K562 (cell line): ENCODE results near the gene MPG. TPM values are rescaled to one million over a fixed set of nuclear protein-coding genes. Genes with fewer than 3 reads are reported as not detected.

Source experiments
- ATAC-seq: fragments of 200-7000 bp; cut with Tn5 transposase; 3 replicates; pipeline ENCODE4 v1.9.1; 2020; ENCODE audit warnings: moderate library complexity
- BruUV-seq: library from RNA; stranded (reverse); fragments of 400-500 nt; replicated peaks from 2 replicates; lab custom pipeline; 2021; lab: Mats Ljungman, UMichigan
- CTCF ChIA-PET: fragments of 300-600 bp; formaldehyde crosslinking; extraction: SDS; loops from one replicate; lab custom pipeline; 2021; ENCODE audit warnings: low intra/inter-chr PET ratio; lab: Yijun Ruan, JAX
- POLR2A ChIA-PET: fragments of 300-600, 350-650 bp; sonication (Branson Sonifier 250); formaldehyde crosslinking; extraction: SDS; loops from one replicate; lab custom pipeline; 2021; ENCODE audit warnings: antibody characterized with exemption, inconsistent platforms; lab: Yijun Ruan, JAX
- DNase-seq, 4 experiments: peaks; one replicate each; pipeline versions ENCODE4 v3.0.0 to v3.0.0-alpha.2; 2011 to 2018; ENCODE audit warnings: low spot score in 3 of 4, mixed read lengths in 3 of 4; ENCODE audit errors: extremely low read depth in 1 of 4
- FAIRE-seq: peaks from 2 replicates; lab custom pipeline; 2011; peaks lifted over from hg19 to GRCh38; lab: Jason Lieb, UNC
- H2AFZ ChIP-seq: 2 replicates; pipeline ENCODE4 v1.6.0; 2011; ENCODE audit warnings: low read depth, low read length, control low read depth, inconsistent platforms
- H3K27ac ChIP-seq: fragments of 200-600 bp; 3 replicates; pipeline ENCODE4 v1.8.0; 2011; ENCODE audit warnings: low read depth, mild to moderate bottlenecking, control low read depth, inconsistent platforms, low read length, moderate library complexity, mixed read lengths; ENCODE audit errors: extremely low read depth
- H3K27me3 ChIP-seq, 2 experiments: fragments of 300-600 bp in 1 of 2; 2 replicates in 1 of 2; 3 replicates in 1 of 2; pipeline versions ENCODE4 v1.6.0 to v1.8.0; 2011; ENCODE audit warnings: inconsistent platforms in 2 of 2, low read length in 2 of 2, mild to moderate bottlenecking in 1 of 2, mixed read lengths in 1 of 2, moderate library complexity in 1 of 2; ENCODE audit not compliant: control insufficient read depth in 2 of 2, insufficient read depth in 2 of 2
- H3K36me3 ChIP-seq: fragments of 300-600 bp; 3 replicates; pipeline ENCODE4 v1.8.0; 2011; ENCODE audit warnings: mild to moderate bottlenecking, low read length, inconsistent platforms; ENCODE audit not compliant: control insufficient read depth, insufficient read depth
- H3K4me1 ChIP-seq, 2 experiments: fragments of 200-600 bp in 1 of 2; replicated peaks in 1 of 2; 2 replicates in 1 of 2; 3 replicates in 1 of 2; pipeline versions ENCODE4 v1.5.1 to v1.8.0; 2011; ENCODE audit warnings: inconsistent platforms in 2 of 2, low read length in 2 of 2, mild to moderate bottlenecking in 1 of 2, mixed read lengths in 1 of 2, moderate library complexity in 1 of 2; ENCODE audit not compliant: control insufficient read depth in 2 of 2, insufficient read depth in 2 of 2
- H3K4me2 ChIP-seq: 2 replicates; pipeline ENCODE4 v1.6.1; 2011; ENCODE audit warnings: low read length, control low read depth, inconsistent platforms, mixed read lengths; ENCODE audit not compliant: insufficient read depth
- H3K4me3 ChIP-seq: fragments of 200-600 bp; sonication (generic), shearing (Covaris generic); 2 replicates; pipeline ENCODE4 v1.5.1; 2016; ENCODE audit warnings: control low read depth, inconsistent platforms
- H3K79me2 ChIP-seq: fragments of 200-600 bp; 3 replicates; pipeline ENCODE4 v1.8.0; 2011; ENCODE audit warnings: low read length, inconsistent platforms; ENCODE audit not compliant: control insufficient read depth, insufficient read depth
- H3K9ac ChIP-seq, 2 experiments: 2 replicates each; pipeline versions ENCODE4 v1.6.0 to v1.6.1; 2011; ENCODE audit warnings: low read depth in 2 of 2, low read length in 2 of 2, control low read depth in 1 of 2, inconsistent platforms in 1 of 2, mild to moderate bottlenecking in 1 of 2, mixed read lengths in 1 of 2; ENCODE audit not compliant: insufficient read depth in 1 of 2
- H3K9me1 ChIP-seq: one replicate; pipeline ENCODE4 v1.6.0; 2011; ENCODE audit warnings: inconsistent platforms, mild to moderate bottlenecking, low read length, moderate library complexity; ENCODE audit not compliant: control insufficient read depth, insufficient read depth
- H3K9me3 ChIP-seq: replicated peaks from 2 replicates; pipeline ENCODE4 v1.5.1; 2011; ENCODE audit warnings: low read depth, low read length, inconsistent platforms; ENCODE audit not compliant: control insufficient read depth, insufficient read depth
- H4K20me1 ChIP-seq: replicated peaks from 2 replicates; pipeline ENCODE4 v1.6.1; 2011; ENCODE audit warnings: low read length, inconsistent platforms, mixed read lengths; ENCODE audit not compliant: control insufficient read depth, insufficient read depth
- CBX8 ChIP-seq: fragments of 200-600 bp; sonication (generic); IDR thresholded peaks from 2 replicates; pipeline ENCODE4 v1.6.1; 2012; ENCODE audit warnings: borderline replicate concordance, mixed run types, low read depth, mild to moderate bottlenecking, moderate library complexity, mixed read lengths, low read length, control low read depth, inconsistent platforms; ENCODE audit not compliant: poor library complexity, severe bottlenecking; ENCODE audit errors: extremely low read depth
- CHCHD3 ChIP-seq: fragments of 250-450 bp; sonication (Bioruptor Pico); IDR thresholded peaks from 2 replicates; pipeline ENCODE4 v2.1.2; 2022; ENCODE audit warnings: mild to moderate bottlenecking
- HDAC8 ChIP-seq: fragments of 450-650 bp; IDR thresholded peaks from 2 replicates; pipeline ENCODE4 v1.6.1; 2016; ENCODE audit warnings: mild to moderate bottlenecking, missing genetic modification characterization, moderate library complexity, missing compliant biosample characterization
- HMGN3 ChIP-seq: IDR thresholded peaks from 2 replicates; pipeline ENCODE4 v1.6.1; 2011; ENCODE audit warnings: borderline replicate concordance, low read depth, mild to moderate bottlenecking, mixed read lengths, low read length; ENCODE audit not compliant: insufficient read length; ENCODE audit errors: extremely low read depth
- NR2C1 ChIP-seq, 2 experiments: fragments of 450-650 bp; IDR thresholded peaks; 2 replicates each; pipeline ENCODE4 v1.6.1; 2017; ENCODE audit warnings: mild to moderate bottlenecking in 2 of 2, antibody characterized with exemption in 1 of 2, inconsistent platforms in 1 of 2, missing compliant biosample characterization in 1 of 2, missing genetic modification characterization in 1 of 2
- RBFOX2 ChIP-seq: fragments of 200-400 bp; formaldehyde crosslinking; IDR thresholded peaks from 2 replicates; pipeline ENCODE4 v1.6.1; 2017; ENCODE audit warnings: low read depth, mild to moderate bottlenecking, low read length, moderate library complexity
- ZNF184 ChIP-seq: sonication (generic); formaldehyde crosslinking; IDR thresholded peaks from 2 replicates; pipeline ENCODE4 v1.5.0; 2020; ENCODE audit warnings: missing genetic modification reagents
- ZNF696 ChIP-seq: fragments of 250-450 bp; sonication (Bioruptor Pico); conservative IDR thresholded peaks from 2 replicates; pipeline ENCODE4 v1.4.0; 2020; ENCODE audit warnings: mild to moderate bottlenecking, moderate library complexity
- ZNF778 ChIP-seq: fragments of 450-650 bp; formaldehyde crosslinking; IDR thresholded peaks from 2 replicates; pipeline ENCODE4 v1.4.0; 2020; ENCODE audit warnings: mild to moderate bottlenecking, moderate library complexity
- WGBS: fragments of 100-300 bp; shearing (Covaris generic); methylation state at CpG from one replicate; pipeline ENCODE4 v1.1.6; 2016; ENCODE audit warnings: low coverage, mixed read lengths; ENCODE audit not compliant: insufficient coverage; ENCODE audit errors: missing lambda C conversion rate; 5-methylcytosine and 5-hydroxymethylcytosine counted together
- in situ Hi-C: fragments of 300-500 bp; cut with MboI; formaldehyde crosslinking; loops from 4 replicates; pipeline ENCODE4 v1.15.0; 2018; ENCODE audit warnings: inconsistent platforms, mixed read lengths
- intact Hi-C: fragments of 100-400 bp; cut with micrococcal nuclease; formaldehyde crosslinking; loops from 2 replicates; pipeline ENCODE4 v1.14.2; 2022
- polyA plus RNA-seq, 8 experiments: library from polyadenylated mRNA; depleted of rRNA in 4 of 8; stranded (reverse) in 5 of 8; unstranded in 3 of 8; fragments of >200 nt; fragmentation: Nextera tagmentation in 2 of 8; fragmentation: Illumina TruSeq in 1 of 8; extraction: Ambion mirVana in 2 of 8; extraction: Trizol in 1 of 8; gene quantifications; 2 replicates each; pipeline versions ENCODE4 v1.2.1 to v1.2.3, GENCODE V29; 2011 to 2014; ENCODE audit warnings: inconsistent platforms in 1 of 8, missing spikeins in 1 of 8
- total RNA-seq, 7 experiments: library from RNA; depleted of rRNA in 6 of 7; stranded (reverse); fragments of >200 nt in 6 of 7; fragmentation: Illumina TruSeq in 2 of 7; extraction: Trizol in 2 of 7; gene quantifications; 2 replicates each; pipeline versions ENCODE4 v1.2.1 to v1.2.3, GENCODE V29; 2011 to 2021; ENCODE audit warnings: low replicate concordance in 1 of 7
- TF ChIP-seq, protein P1 (sequence below): fragments of 450-650 bp; IDR thresholded peaks from 2 replicates; pipeline ENCODE4 v1.7.0; 2016; ENCODE audit warnings: borderline replicate concordance
- TF ChIP-seq, protein P2 (sequence below): sonication (generic); formaldehyde crosslinking; IDR thresholded peaks from 2 replicates; pipeline ENCODE4 v1.8.0; 2022; ENCODE audit warnings: missing genetic modification reagents, mild to moderate bottlenecking, moderate library complexity, borderline replicate concordance
- TF ChIP-seq, protein P3 (sequence below): IDR thresholded peaks from 2 replicates; pipeline ENCODE4 v1.6.1; 2012; ENCODE audit warnings: low read depth, low read length, improper control_type of control experiment, borderline replicate concordance
- TF ChIP-seq, protein P4 (sequence below): fragments of 250-450 bp; sonication (Bioruptor Pico); IDR thresholded peaks from 2 replicates; pipeline ENCODE4 v1.5.1; 2021; ENCODE audit warnings: mild to moderate bottlenecking

Gene MPG
- total and polyA plus RNA-seq, 9 of the 15 experiments (the other 6 are each of a cell fraction or from before 2014, with no cell fraction given), result 0.42 to 226 (median 36.2) TPM

DNA sequence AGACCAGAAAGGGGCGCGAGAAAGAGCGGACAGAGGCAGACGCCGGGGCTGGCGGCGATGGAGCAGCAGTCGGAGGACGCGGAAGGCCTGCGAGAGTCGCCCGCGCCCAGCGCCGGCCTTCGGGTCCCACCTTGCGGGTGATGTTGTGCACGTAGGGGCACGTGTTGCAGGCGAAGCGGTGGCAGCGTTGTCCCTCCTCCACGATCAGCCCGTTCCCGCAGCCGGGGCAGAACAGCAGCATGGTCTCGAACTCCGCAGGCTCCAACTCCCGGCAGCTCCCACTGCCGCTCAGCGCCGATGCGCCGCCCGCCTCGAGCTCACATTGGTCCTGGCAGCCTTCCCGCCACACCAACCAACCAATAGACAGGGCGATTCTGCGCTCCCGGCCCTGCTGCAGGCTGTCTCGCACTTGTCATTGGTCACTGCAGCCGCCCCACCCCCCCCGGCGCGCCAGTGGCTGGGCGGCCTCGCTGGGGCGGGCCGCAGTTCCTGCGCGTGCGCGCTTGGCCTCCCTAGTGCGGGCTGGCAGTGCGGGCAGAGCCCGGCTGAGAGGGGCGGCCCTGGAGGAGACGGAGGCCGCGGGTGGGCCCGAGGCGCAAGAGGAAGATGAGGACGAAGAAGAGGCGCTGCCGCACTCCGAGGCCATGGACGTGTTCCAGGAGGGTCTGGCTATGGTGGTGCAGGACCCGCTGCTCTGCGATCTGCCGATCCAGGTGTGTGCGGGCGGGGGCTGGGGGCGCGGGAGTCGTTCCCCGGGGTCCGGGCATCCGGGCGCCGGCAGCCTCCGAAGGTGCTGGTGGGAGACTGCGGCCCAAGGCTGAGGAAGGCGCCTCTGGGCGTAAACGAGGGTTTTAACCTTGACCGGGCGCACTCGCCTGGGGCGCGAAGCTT lies 24.4 kb upstream of the MPG start, which contains the start of the genes POLR3K and SNRNP25:
Gene POLR3K (minus strand): TSS at position 263 of the 891 bp plus-strand sequence. CDS start 22 bp downstream, at position 241.
Gene SNRNP25 (plus strand): TSS at position 483 of the 891 bp plus-strand sequence. CDS start 189 bp downstream, at position 672.
- in situ Hi-C loops, result no loop called here
- TF ChIP-seq CBX8 (no peak), CHCHD3 (CRISPR knock-in tag) (0 out of 2 replicates have a peak, but pooled peaks have one; percentile 28), HDAC8 (tag) (0 out of 2 replicates have a peak, but pooled peaks have one; percentile 36), NR2C1 (IDR thresholded peaks at IDR 0.05) (no peak), NR2C1 (tag; IDR thresholded peaks at IDR 0.05) (no peak), HMGN3 (peak; percentile 23), ZNF778 (CRISPR knock-in tag) (no peak), RBFOX2 (peak; percentile 93), ZNF184 (CRISPR knock-in tag) (no peak), ZNF696 (no peak)
- TF ChIP-seq, protein P1, sequence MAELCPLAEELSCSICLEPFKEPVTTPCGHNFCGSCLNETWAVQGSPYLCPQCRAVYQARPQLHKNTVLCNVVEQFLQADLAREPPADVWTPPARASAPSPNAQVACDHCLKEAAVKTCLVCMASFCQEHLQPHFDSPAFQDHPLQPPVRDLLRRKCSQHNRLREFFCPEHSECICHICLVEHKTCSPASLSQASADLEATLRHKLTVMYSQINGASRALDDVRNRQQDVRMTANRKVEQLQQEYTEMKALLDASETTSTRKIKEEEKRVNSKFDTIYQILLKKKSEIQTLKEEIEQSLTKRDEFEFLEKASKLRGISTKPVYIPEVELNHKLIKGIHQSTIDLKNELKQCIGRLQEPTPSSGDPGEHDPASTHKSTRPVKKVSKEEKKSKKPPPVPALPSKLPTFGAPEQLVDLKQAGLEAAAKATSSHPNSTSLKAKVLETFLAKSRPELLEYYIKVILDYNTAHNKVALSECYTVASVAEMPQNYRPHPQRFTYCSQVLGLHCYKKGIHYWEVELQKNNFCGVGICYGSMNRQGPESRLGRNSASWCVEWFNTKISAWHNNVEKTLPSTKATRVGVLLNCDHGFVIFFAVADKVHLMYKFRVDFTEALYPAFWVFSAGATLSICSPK, result no peak
- TF ChIP-seq, protein P2, sequence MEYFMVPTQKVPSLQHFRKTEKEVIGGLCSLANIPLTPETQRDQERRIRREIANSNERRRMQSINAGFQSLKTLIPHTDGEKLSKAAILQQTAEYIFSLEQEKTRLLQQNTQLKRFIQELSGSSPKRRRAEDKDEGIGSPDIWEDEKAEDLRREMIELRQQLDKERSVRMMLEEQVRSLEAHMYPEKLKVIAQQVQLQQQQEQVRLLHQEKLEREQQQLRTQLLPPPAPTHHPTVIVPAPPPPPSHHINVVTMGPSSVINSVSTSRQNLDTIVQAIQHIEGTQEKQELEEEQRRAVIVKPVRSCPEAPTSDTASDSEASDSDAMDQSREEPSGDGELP, result peak; percentile 72
- TF ChIP-seq, protein P3, sequence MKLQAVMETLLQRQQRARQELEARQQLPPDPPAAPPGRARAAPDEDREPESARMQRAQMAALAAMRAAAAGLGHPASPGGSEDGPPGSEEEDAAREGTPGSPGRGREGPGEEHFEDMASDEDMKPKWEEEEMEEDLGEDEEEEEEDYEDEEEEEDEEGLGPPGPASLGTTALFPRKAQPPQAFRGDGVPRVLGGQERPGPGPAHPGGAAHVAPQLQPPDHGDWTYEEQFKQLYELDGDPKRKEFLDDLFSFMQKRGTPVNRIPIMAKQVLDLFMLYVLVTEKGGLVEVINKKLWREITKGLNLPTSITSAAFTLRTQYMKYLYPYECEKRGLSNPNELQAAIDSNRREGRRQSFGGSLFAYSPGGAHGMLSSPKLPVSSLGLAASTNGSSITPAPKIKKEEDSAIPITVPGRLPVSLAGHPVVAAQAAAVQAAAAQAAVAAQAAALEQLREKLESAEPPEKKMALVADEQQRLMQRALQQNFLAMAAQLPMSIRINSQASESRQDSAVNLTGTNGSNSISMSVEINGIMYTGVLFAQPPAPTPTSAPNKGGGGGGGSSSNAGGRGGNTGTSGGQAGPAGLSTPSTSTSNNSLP, result no peak
- TF ChIP-seq, protein P4, sequence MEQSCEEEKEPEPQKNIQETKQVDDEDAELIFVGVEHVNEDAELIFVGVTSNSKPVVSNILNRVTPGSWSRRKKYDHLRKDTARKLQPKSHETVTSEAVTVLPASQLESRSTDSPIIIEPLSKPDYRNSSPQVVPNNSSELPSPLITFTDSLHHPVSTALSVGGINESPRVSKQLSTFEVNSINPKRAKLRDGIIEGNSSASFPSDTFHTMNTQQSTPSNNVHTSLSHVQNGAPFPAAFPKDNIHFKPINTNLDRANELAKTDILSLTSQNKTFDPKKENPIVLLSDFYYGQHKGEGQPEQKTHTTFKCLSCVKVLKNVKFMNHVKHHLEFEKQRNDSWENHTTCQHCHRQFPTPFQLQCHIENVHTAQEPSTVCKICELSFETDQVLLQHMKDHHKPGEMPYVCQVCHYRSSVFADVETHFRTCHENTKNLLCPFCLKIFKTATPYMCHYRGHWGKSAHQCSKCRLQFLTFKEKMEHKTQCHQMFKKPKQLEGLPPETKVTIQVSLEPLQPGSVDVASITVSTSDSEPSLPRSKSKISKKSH (CRISPR knock-in tag), result no peak

More for the DNA sequence above, 24.4 kb upstream of the MPG start, which contains the start of the genes POLR3K and SNRNP25:
- ATAC-seq, result peak; percentile 97
- intact Hi-C loops, result no loop called here
- BruUV-seq, result no TSS peak
- POLR2A ChIA-PET, result interaction anchor here (0.7 to 2.1 kb wide), 11 partner anchors 9 to 132 kb away, joined by 3 to 9 read pairs (median 4); partner anchors contain the start of genes HBQ1 and RHBDF1
- H3K27me3 ChIP-seq, result no peaks in the 10 kb centered on the region
- DNase-seq, result peak; percentile 97 to 99 (median 98)
- H3K9me1 ChIP-seq, result peaks cover under 1% of the 10 kb centered on the region
- H3K79me2 ChIP-seq, result peaks cover 72% of the 10 kb centered on the region
- H2AFZ ChIP-seq, result peak within 1 kb of the TSS; percentile 85
- WGBS, result under 1% methylated on average over 70 of the region's 91 CpGs
- peaks cover 66% of the 10 kb centered on the region for H3K36me3 ChIP-seq
- H3K4me2 ChIP-seq, result peak within 1 kb of the TSS; percentile 94
- peaks cover 10 to 12% of the 10 kb centered on the region in 2 experiments; a peak in 4 of 5 replicates for H3K4me1 ChIP-seq
- CTCF ChIA-PET, result no interaction called here
- H3K27ac ChIP-seq, result peak within 1 kb of the TSS; percentile 90
- H3K9ac ChIP-seq, result peak within 1 kb of the TSS; percentile 85 to 98
- no peaks in the 10 kb centered on the region for H3K9me3 ChIP-seq
- no peaks in the 10 kb centered on the region; the same call in none of the 2 replicates for H4K20me1 ChIP-seq
- FAIRE-seq, result peak; percentile 94
- peak within 1 kb of the TSS; percentile 92 for H3K4me3 ChIP-seq
